HG03354 (cell line): ENCODE data around the gene ACAP3.
A peak's percentile ranks its signal among the peaks of the same experiment; 100 is the strongest.

Source experiments
- ATAC-seq: cut with Tn5 transposase; IDR thresholded peaks from one replicate; pipeline ENCODE4 v1.9.1; 2021; ENCODE audit warnings: mild to moderate bottlenecking; ENCODE audit not compliant: unreplicated experiment, poor library complexity, severe bottlenecking

Gene ACAP3

GRCh38 chr1:1307923-1308755 lies at the start of gene ACAP3, which contains the start of gene PUSL1:
Gene ACAP3 (minus strand): TSS chr1:1307930. CDS start chr1:1307815, 115 bp downstream.
Gene PUSL1 (plus strand): TSS chr1:1308597. CDS start chr1:1308644, 47 bp downstream.
- ATAC-seq: peak; percentile 63

- ATAC-seq: no peak
Measured at GRCh38 chr1:1356796-1357401, 49.2 kb upstream of the ACAP3 start.

- no peak for ATAC-seq
Measured at GRCh38 chr1:1356166-1356795, 48.6 kb upstream of the ACAP3 start.

- ATAC-seq: no peak
Measured at GRCh38 chr1:1355416-1355815, 47.7 kb upstream of the ACAP3 start.

GRCh38 chr1:1354271-1355247 lies 46.8 kb upstream of the ACAP3 start:
- ATAC-seq: no peak

GRCh38 chr1:1353389-1354151 lies 45.8 kb upstream of the ACAP3 start:
- ATAC-seq: no peak

- no peak for ATAC-seq
Measured at GRCh38 chr1:1352786-1353388, 45.2 kb upstream of the ACAP3 start.

GRCh38 chr1:1351511-1352427 lies 44.0 kb upstream of the ACAP3 start:
- ATAC-seq: no peak

- peak; percentile 64 for ATAC-seq
Measured at GRCh38 chr1:1349256-1350012, 41.7 kb upstream of the ACAP3 start, which contains the start of gene DVL1. Gene DVL1 (minus strand): TSS chr1:1349418. CDS start chr1:1349065, 353 bp downstream.

GRCh38 chr1:1348420-1349255 lies 40.9 kb upstream of the ACAP3 start:
- ATAC-seq: peak; percentile 24

GRCh38 chr1:1347663-1348419 lies 40.1 kb upstream of the ACAP3 start:
- no peak for ATAC-seq

GRCh38 chr1:1347026-1347595 lies 39.4 kb upstream of the ACAP3 start:
- no peak for ATAC-seq

- ATAC-seq: no peak
Measured at GRCh38 chr1:1346501-1346890, 38.8 kb upstream of the ACAP3 start.

- ATAC-seq: no peak
Measured at GRCh38 chr1:1345860-1346500, 38.2 kb upstream of the ACAP3 start.
